H1 (cell line): ENCODE measurements around the gene ATAD3A.

Experiments used
- CHD2 ChIP-seq: IDR thresholded peaks from 2 replicates; pipeline ENCODE4 v1.6.1; 2012; ENCODE audit warnings: low read length, improper control_type of control experiment
- CTCF ChIP-seq, 3 experiments: IDR thresholded peaks; 1 replicate in 2 of 3; 2 replicates in 1 of 3; pipeline versions ENCODE4 v1.5.1 to v1.6.1; 2011; ENCODE audit warnings: low read length in 3 of 3, mild to moderate bottlenecking in 3 of 3, inconsistent platforms in 2 of 3, low read depth in 1 of 3, moderate library complexity in 1 of 3; ENCODE audit not compliant: insufficient read depth in 1 of 3; ENCODE audit errors: control extremely low read depth in 1 of 3
- EP300 ChIP-seq, 2 experiments: IDR thresholded peaks; 1 replicate in 1 of 2; 2 replicates in 1 of 2; pipeline ENCODE4 v1.6.1; 2011 to 2012; ENCODE audit warnings: low read depth in 2 of 2, low read length in 2 of 2, mild to moderate bottlenecking in 2 of 2, borderline replicate concordance in 1 of 2, inconsistent platforms in 1 of 2, moderate library complexity in 1 of 2
- POLR2A ChIP-seq, 2 experiments: IDR thresholded peaks; 1 replicate in 1 of 2; 2 replicates in 1 of 2; pipeline ENCODE4 v1.6.1; 2011; ENCODE audit warnings: low read depth in 2 of 2, low read length in 2 of 2, mild to moderate bottlenecking in 2 of 2; ENCODE audit errors: control extremely low read depth in 1 of 2
- POLR2AphosphoS5 ChIP-seq: IDR thresholded peaks from 2 replicates; pipeline ENCODE4 v1.6.1; 2011; ENCODE audit warnings: low read depth, low read length
- RNF2 ChIP-seq: fragments of 200-900, 300-1000 bp; sonication (generic); IDR thresholded peaks from 2 replicates; pipeline ENCODE4 v1.7.1; 2016; ENCODE audit warnings: borderline replicate concordance, low read depth, mild to moderate bottlenecking, antibody characterized with exemption, low read length; ENCODE audit not compliant: poor library complexity, severe bottlenecking; ENCODE audit errors: missing control alignments
- TCF12 ChIP-seq: IDR thresholded peaks from 2 replicates; pipeline ENCODE4 v1.6.1; 2011; ENCODE audit warnings: low read depth, mild to moderate bottlenecking, low read length
- YY1 ChIP-seq: IDR thresholded peaks from 2 replicates; pipeline ENCODE4 v1.6.1; 2011; ENCODE audit warnings: low read depth, mild to moderate bottlenecking, low read length
- TF ChIP-seq, protein P1 (sequence below): IDR thresholded peaks from 2 replicates; pipeline ENCODE4 v1.6.1; 2011; ENCODE audit warnings: low read length, improper control_type of control experiment

GRCh38 chr1:1551524-1552262 lies 39.7 kb downstream of the ATAD3A start:
- no peak for TF ChIP-seq EP300 (IDR thresholded peaks at IDR 0.05; ENCODE audit: borderline replicate concordance in 1 of 2, low read depth in 2 of 2, low read length in 2 of 2)
- TF ChIP-seq POLR2AphosphoS5, result no peak
- TF ChIP-seq, protein P1, sequence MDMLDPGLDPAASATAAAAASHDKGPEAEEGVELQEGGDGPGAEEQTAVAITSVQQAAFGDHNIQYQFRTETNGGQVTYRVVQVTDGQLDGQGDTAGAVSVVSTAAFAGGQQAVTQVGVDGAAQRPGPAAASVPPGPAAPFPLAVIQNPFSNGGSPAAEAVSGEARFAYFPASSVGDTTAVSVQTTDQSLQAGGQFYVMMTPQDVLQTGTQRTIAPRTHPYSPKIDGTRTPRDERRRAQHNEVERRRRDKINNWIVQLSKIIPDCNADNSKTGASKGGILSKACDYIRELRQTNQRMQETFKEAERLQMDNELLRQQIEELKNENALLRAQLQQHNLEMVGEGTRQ, result no peak
- TF ChIP-seq CTCF (IDR thresholded peaks at IDR 0.05; ENCODE audit: control extremely low read depth in 1 of 3, insufficient read depth in 1 of 3, low read depth in 1 of 3, low read length in 3 of 3), result no peak
- TF ChIP-seq YY1, result no peak
- TF ChIP-seq POLR2A (IDR thresholded peaks at IDR 0.05; ENCODE audit: control extremely low read depth in 1 of 2, low read depth in 2 of 2, low read length in 2 of 2), result no peak
- TF ChIP-seq TCF12, result no peak
- no peak for TF ChIP-seq CHD2
- TF ChIP-seq RNF2, result no peak
